Ovary (tissue), 3 donors: Measurements from ENCODE around the gene IGSF5.
"Not testable (repeated sequence)": the region's sequence is repeated elsewhere in the genome, so short reads cannot be mapped to it uniquely, and the experiment has no call there.

Source experiments
- EP300 ChIP-seq: sonication (generic); formaldehyde crosslinking; IDR thresholded peaks from one replicate; pipeline ENCODE4 v1.6.1; 2017; ENCODE audit warnings: antibody characterized with exemption
- TF ChIP-seq, protein P1 (sequence below), 3 donors: fragments of 450-650 bp in 2 of 3; fragments of 200-600 bp in 1 of 3; IDR thresholded peaks; one replicate each; pipeline versions ENCODE4 v1.5.1 to v1.8.0; 2016 to 2022; ENCODE audit warnings: antibody characterized with exemption in 3 of 3, mild to moderate bottlenecking in 1 of 3
- donor health status: DM: no; HTN: no; CAD: no.

DNA sequence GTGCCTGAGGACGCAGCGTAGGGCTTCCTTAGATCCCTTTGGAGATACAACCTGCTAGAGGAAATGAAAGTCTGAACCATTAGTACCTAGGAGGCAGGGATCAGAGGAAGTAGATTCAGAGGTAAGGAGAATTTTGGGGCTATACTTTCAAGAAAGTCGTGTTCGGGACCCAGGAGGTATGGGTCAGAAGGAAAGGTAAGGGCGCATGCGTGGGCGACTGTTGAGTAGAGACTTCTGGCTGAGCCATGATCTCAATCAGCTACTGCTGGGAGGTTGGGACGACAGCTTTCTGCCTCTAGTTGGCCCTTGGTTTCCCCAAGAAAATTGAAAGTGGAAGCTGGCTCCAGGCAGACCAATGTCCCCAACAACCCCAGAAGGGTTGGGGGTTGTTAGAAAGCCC lies 349 bp downstream of the IGSF5 start:
- TF ChIP-seq, protein P1, sequence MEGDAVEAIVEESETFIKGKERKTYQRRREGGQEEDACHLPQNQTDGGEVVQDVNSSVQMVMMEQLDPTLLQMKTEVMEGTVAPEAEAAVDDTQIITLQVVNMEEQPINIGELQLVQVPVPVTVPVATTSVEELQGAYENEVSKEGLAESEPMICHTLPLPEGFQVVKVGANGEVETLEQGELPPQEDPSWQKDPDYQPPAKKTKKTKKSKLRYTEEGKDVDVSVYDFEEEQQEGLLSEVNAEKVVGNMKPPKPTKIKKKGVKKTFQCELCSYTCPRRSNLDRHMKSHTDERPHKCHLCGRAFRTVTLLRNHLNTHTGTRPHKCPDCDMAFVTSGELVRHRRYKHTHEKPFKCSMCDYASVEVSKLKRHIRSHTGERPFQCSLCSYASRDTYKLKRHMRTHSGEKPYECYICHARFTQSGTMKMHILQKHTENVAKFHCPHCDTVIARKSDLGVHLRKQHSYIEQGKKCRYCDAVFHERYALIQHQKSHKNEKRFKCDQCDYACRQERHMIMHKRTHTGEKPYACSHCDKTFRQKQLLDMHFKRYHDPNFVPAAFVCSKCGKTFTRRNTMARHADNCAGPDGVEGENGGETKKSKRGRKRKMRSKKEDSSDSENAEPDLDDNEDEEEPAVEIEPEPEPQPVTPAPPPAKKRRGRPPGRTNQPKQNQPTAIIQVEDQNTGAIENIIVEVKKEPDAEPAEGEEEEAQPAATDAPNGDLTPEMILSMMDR (IDR thresholded peaks at IDR 0.05) = not testable (repeated sequence)
- TF ChIP-seq EP300 = not testable (repeated sequence)
